Measurements from ENCODE around the gene SERPINA5.
"Not testable (repeated sequence)": the region's sequence is repeated elsewhere in the genome, so short reads cannot be mapped to it uniquely, and the experiment has no call there.

SERPINA5 gene

GRCh38 chr14:94575730-94576585, 5.3 kb upstream of the SERPINA5 start:
- DNase-seq (ENCODE audit: low spot score) = no peak

GRCh38 chr14:94577472-94577871, 3.8 kb upstream of the SERPINA5 start:
- DNase-seq (ENCODE audit: low spot score) = not testable (repeated sequence)

DNA sequence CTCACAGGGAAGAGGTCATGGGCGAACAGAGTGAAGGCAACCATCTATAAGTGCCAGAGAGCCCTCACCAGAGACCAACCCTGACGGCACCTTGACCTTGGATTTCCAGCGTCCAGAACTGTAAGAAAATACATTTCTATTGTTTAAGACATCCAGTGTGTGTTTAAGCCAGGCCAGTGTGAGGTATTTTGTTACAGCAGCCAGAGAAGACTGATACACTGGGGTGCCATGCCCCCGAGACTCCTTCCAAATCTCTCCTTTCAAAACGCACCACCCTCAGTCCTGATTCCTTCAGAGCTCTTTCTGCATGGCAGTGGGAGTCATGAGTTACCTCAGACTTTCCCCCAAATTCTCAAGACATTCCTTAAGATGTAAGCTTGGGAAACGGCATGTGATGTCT, 2.5 kb upstream of the SERPINA5 start:
- DNase-seq (ENCODE audit: low spot score) = no peak

- DNase-seq (ENCODE audit: low spot score) = no peak
Measured at GRCh38 chr14:94582199-94582750, 1.0 kb downstream of the SERPINA5 start.

GRCh38 chr14:94582851-94583250, 1.6 kb downstream of the SERPINA5 start:
- no peak for DNase-seq (ENCODE audit: low spot score)

DNA sequence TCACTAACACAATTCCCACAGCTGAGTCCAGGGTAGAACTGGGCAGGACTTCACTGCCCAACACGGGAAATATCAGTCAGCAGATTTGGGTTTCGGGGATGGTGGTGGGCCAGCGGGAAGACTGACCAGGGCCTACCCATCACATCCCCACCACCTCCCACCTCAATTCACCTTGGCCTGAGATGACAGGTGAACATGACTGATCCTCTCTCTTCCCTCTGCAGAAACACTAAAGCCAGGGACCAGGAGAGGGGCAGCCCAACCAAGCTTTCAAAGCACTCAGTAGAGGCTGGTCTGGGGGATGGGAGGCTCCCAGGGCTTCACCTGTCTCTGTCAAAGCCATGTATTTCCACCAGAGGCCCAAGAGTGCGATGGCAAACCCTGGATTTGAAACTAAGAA, 2.3 kb downstream of the SERPINA5 start:
- no peak for DNase-seq (ENCODE audit: low spot score)

DNA sequence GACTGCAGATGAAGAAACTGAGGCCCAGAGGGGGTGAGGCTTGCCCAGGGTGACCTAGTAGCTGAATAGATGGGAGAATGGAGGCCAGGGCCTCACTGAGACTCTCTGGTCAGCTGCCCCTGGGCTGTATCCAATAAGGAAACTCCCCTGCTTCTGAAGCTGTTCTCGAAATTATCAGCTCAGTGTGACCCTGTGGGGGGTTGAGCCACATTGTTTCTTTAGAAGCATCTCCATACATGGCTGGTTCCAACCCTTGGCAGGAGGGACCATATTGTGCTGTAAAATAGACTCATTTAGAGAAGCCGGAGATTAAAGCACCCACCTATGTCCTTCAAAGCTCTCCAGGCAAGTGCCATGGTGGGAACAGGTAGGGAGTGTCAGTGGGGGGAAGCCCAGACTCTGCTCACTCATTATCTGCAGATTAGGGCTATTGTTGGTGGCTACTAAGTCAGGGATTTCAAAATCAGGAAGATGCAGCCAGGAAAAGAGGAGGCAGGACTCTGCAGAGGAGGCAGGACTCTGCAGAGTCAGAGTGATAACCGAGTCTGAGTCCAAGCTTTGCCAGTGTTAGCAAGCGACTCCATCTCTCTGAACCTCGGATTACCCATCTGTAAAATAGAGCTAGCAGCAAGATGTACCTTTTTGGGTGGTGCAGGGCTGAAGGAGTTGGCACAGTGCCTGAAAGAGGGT, 3.5 kb downstream of the SERPINA5 start:
- no peak for DNase-seq (ENCODE audit: low spot score)

DNA sequence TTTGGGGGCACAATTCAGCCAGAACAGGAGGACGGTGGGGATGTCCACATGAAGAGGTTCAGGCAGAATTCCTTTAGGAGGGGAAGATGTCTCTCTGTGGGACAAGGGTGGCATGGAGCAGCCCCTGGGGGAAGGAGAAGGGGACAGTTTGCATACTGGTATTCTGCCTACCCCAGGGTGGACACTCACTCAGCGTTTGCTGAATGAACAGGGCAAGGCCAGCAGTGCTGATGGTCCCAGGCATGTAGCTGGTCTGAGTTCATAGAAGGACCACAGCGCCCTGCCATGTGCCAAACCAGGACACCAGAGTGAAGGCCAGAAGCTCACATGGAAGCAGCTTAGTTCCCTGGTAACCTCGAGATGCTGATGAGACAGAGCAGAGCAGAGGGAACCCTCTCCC, 5.4 kb downstream of the SERPINA5 start:
- no peak for DNase-seq (ENCODE audit: low spot score)

GRCh38 chr14:94588311-94588710, 7.1 kb downstream of the SERPINA5 start:
- DNase-seq (ENCODE audit: low spot score) = no peak

GRCh38 chr14:94591073-94591472, 9.8 kb downstream of the SERPINA5 start:
- DNase-seq (ENCODE audit: low spot score) = no peak

DNA sequence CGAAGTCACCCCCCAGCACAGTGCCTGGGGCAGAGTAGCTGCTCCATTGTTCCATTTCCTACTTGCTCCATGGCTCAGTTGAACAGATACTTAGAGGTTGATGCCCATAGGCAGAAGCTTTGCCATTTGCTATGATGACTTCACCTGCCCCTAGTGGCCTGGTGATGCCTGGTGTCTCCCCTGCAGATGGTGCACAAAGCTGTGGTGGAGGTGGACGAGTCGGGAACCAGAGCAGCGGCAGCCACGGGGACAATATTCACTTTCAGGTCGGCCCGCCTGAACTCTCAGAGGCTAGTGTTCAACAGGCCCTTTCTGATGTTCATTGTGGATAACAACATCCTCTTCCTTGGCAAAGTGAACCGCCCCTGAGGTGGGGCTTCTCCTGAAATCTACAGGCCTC, 10.6 kb downstream of the SERPINA5 start:
- DNase-seq (ENCODE audit: low spot score) = no peak

- no peak for DNase-seq (ENCODE audit: low spot score)
Measured at GRCh38 chr14:94592457-94592856, 11.2 kb downstream of the SERPINA5 start.

- no peak for DNase-seq (ENCODE audit: low spot score)
Measured at GRCh38 chr14:94593376-94593748, 12.1 kb downstream of the SERPINA5 start.

DNA sequence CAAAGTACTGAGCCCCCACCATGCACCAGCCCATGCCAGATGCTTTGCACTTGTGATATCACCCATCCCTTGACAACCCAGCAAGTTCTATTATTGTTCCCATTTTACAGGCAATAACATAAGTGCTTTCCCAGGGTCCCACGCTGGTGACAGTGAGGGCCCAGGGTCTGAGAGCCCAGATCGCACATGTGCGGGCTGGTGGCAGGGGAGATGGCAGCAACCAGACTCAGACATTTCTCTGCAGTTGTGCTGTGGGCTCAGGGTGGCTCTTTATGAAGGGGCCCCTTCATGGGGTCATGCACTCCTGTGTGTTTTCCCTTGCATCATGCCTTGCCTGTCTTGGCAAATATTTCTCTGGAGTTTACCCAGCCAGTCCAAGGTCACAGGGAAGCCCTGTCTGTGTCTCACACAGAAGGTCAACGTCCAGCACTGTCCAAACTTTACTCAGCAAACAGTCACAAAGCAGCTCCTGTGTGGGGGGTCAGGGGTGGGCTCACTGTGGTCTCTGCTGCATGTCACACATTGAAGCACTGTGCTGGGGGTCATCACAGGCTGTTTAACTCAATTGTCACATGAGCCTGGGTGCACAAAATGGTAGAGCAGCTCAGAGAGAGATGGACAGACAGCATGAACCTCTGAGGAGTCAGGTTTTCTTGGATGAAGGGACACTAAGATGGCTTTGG, 12.7 kb downstream of the SERPINA5 start:
- peak; percentile 76 for DNase-seq (ENCODE audit: low spot score)

DNA sequence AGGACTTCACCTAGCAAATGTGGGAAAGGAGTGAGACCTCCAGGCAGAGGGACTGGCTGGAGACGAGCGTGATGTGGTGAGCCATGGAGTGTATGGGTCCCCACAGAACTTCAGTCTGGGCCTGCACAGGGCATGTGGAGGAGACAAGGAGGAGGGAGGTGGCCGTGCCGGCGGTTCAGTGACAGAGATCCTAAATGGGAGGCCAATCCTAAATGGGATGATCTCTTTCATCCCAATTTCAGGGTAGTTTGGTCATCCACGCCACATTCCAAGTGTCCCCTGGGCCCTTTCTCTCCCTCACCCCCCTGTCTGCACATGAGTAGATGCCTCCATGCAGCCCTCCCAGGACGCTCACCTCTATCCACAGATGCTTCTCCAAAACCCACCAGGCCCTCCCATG, 13.2 kb downstream of the SERPINA5 start:
- no peak for DNase-seq (ENCODE audit: low spot score)

- DNase-seq (ENCODE audit: low spot score) = no peak
Measured at GRCh38 chr14:94595912-94596311, 14.7 kb downstream of the SERPINA5 start.

DNA sequence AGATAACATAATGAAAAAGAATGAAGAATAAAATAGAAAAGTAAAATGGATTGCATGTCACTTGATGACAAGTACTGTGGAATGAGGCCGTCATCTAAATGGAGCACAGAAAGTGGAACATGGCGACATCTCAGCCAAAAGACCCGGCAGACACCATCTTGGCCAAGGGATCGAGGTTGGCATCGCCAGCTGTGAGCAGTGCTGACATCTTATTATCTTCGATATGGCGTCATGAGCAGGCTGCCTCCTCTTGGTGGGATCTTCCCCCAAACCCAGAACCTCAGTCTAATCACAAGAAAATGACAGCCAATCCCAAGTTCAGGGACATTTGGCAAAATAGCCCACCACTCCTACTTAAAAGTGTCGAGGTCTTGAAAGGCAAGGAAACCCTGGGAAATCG, 15.1 kb downstream of the SERPINA5 start:
- no peak for DNase-seq (ENCODE audit: low spot score)

DNA sequence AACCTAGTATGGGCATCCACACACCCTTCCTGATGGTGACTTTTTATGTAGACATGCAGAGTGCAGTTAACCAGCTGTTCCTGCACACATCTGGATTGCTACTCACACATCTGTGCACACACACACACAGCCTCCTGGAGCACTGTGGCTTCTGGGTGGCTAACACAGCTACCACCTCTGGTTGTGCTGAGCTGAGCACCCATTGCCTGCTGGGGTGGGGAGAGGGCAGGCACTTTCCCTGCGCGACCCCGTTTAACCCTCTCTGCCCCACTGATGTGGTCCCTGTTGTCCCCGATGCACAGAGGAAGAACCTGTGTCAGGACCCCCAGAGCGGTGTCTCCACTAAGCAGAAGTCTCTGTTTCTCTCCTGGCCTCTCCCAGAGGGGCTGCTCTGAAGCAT, 16.6 kb downstream of the SERPINA5 start:
- DNase-seq (ENCODE audit: low spot score) = no peak

DNA sequence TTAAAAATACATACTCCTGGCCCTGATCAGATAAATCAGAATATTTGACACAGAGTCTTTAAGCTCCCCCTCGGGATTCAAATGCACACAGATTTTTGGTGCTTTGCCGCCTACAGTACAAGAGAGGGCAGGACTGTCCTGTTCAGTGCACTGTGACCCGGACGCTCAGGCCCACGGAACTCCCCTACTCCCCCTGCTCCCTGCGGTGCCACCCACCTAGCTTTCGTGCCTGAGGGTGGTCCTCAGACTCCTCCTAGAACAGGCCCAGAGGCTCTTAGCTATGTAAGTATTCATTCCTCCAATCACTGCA, 17.2 kb downstream of the SERPINA5 start:
- no peak for DNase-seq (ENCODE audit: low spot score)

- DNase-seq (ENCODE audit: low spot score) = peak; percentile 69
Measured at GRCh38 chr14:94598816-94599655, 17.8 kb downstream of the SERPINA5 start.

GRCh38 chr14:94599656-94600004, 18.4 kb downstream of the SERPINA5 start:
- no peak for DNase-seq (ENCODE audit: low spot score)

DNA sequence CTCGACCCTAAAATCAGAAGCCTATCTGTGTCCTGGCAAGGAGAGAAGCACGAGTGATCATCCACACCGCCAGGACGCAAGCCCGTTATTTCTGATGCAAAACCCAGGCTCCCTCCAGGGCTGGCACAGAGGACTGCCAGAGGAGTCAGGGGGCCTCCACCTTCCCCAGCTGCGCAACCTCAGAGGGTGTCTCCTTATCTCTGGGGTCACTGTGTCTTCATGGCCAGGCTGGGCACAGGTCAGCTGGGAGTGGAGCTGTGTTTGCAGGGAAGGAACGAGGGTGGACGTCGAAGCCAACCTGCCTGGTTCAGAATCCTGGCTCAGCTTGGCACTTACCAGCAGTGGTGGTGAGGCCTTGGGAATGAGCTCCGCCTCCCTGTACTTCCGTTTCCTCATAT, 18.9 kb downstream of the SERPINA5 start:
- DNase-seq (ENCODE audit: low spot score) = no peak
